ENCODE measurements around the gene NRXN2.

Gene NRXN2

DNA sequence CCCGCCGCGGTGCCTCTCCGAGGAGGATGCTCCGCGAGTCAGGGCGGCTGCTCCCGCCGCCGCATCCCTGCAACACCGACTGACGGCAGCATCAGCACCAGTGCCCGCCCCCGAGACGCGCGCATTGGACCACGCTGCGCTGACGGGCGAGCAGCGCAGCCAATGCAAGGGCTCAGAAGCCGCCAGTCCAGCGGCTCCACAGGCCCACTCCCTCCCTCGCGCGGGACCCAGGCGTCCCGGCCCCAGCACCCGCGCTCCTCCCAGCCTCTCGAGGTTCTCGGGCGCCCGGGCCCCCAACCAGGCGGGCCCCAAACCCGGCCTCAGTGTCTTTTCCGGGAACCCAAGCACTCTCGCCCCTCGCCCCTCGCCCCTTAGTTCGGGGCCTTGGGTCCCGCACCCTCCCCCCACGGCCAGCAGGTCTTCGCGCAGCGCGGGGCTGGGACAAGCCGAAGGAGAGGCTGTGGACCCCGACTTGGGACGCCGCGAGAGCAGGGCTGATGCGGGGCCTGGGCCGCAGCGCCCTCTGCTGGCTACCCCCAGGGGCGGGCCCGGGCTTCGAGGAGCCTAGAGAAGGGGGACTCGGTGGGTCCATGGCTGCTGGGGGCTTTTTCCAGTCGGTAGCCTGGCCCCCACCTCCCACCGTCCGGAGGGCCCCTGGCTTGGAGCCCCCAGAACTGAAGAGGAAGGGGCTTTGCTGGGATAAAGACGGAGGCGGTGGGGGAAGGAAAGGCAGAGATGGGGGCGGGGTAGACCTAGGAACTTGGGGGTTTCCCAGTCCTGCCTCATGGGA lies at the start of gene NRXN2:
NRXN2 (minus strand) TSS at position 81 of the 790 bp plus-strand sequence. CDS start 9,498 bp downstream, outside the sequence.
- Histone ChIP-seq H2AFZ (ENCODE audit: low read depth) (peak within 1 kb of the TSS; percentile 100), H3K4me1 (ENCODE audit: low read depth, poor library complexity, severe bottlenecking) (peaks cover 8% of the 10 kb centered on the region), H3K4me2 (peak within 1 kb of the TSS; percentile 100), H3K4me3 (IDR thresholded peaks at IDR 0.05; ENCODE audit: insufficient read depth, low read depth, low read length) (no peak within 1 kb of the TSS), H3K79me2 (ENCODE audit: insufficient read depth, low read depth) (no peaks in the 10 kb centered on the region), H3K27me3 (ENCODE audit: insufficient read depth, low read depth) (peaks cover 73% of the 10 kb centered on the region), H3K36me3 (ENCODE audit: insufficient read depth) (no peaks in the 10 kb centered on the region), H3K27ac (peak within 1 kb of the TSS; percentile 35; the same call in 1 of the 2 replicates), H3K9ac (peak within 1 kb of the TSS; percentile 57; the same call in 1 of the 2 replicates), H4K20me1 (ENCODE audit: insufficient read depth) (no peaks in the 10 kb centered on the region)
- TF ChIP-seq, protein P1, sequence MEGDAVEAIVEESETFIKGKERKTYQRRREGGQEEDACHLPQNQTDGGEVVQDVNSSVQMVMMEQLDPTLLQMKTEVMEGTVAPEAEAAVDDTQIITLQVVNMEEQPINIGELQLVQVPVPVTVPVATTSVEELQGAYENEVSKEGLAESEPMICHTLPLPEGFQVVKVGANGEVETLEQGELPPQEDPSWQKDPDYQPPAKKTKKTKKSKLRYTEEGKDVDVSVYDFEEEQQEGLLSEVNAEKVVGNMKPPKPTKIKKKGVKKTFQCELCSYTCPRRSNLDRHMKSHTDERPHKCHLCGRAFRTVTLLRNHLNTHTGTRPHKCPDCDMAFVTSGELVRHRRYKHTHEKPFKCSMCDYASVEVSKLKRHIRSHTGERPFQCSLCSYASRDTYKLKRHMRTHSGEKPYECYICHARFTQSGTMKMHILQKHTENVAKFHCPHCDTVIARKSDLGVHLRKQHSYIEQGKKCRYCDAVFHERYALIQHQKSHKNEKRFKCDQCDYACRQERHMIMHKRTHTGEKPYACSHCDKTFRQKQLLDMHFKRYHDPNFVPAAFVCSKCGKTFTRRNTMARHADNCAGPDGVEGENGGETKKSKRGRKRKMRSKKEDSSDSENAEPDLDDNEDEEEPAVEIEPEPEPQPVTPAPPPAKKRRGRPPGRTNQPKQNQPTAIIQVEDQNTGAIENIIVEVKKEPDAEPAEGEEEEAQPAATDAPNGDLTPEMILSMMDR (conservative IDR thresholded peaks at IDR 0.05; ENCODE audit: low read depth, low read length), result peak; percentile 92

DNA sequence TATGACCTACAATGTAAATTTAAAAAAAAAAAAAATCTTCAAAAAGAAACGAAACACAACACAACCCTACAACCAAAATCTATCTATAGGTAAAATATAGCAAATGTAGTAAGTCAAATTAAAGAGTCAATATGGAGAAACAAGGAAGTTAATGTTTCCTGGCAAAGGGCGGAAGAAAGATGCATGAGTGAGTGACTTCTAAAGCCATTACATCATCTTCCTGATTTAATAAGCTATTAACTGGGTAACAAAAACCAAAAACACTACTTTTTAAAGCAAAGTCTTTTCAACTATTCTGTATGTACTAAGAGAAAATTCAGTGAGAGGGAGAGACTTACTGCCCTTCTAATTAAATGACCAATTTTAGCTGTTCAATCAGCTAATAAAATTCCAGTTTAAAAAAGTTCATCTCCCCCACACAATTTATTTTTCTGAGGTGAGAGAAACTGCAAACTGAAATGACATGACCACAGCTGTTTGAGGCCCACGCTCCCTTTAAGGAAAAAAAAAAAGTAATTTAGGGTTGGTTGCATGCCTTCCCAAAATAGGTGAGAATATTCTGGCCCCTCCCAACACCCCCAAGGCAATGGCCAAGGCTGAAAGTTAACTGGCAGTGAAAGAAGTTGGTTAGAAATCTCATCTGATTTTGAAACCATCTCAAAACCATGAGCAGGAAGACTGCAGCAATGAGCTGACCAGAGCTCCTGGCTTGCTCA lies 49.5 kb upstream of the NRXN2 start:
- peaks cover 66% of the 10 kb centered on the region; the same call in 1 of the 2 replicates for H3K36me3 ChIP-seq (ENCODE audit: insufficient read depth)
- no peak overlapping the region for H3K4me3 ChIP-seq (IDR thresholded peaks at IDR 0.05; ENCODE audit: insufficient read depth, low read depth, low read length)
- H3K9ac ChIP-seq, result no peak overlapping the region
- H2AFZ ChIP-seq (ENCODE audit: low read depth), result no peak overlapping the region
- TF ChIP-seq, protein P1 (conservative IDR thresholded peaks at IDR 0.05; ENCODE audit: low read depth, low read length), result no peak
- no peaks in the 10 kb centered on the region; the same call in 1 of the 2 replicates for H3K27me3 ChIP-seq (ENCODE audit: insufficient read depth, low read depth)
- H3K79me2 ChIP-seq (ENCODE audit: insufficient read depth, low read depth), result peaks cover 89% of the 10 kb centered on the region
- H3K4me2 ChIP-seq, result peak overlapping the region; percentile 55; the same call in 1 of the 2 replicates
- H3K27ac ChIP-seq, result no peak overlapping the region
- peaks cover 63% of the 10 kb centered on the region for H3K4me1 ChIP-seq (ENCODE audit: low read depth, poor library complexity, severe bottlenecking)
- peaks cover 65% of the 10 kb centered on the region for H4K20me1 ChIP-seq (ENCODE audit: insufficient read depth)

DNA sequence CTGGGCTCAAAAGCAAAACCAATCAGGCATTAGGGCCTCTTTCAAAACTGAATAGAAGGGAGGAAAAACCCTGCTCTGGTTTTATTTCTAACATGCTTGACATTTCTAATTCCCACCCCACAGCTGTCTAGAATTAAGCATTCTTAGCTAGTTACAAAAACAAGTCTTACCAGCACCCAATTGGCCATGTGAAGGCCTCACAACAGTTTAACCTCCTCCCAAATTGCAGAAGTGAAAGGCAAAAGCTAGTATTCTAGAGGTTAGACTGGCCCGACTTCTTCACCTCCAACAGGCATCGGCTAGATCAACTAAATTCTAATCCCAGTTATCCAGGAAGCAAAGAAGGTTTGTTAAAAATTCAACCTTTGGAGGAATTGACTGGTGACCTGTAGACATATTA lies 48.9 kb upstream of the NRXN2 start:
- H3K36me3 ChIP-seq (ENCODE audit: insufficient read depth), result peaks cover 66% of the 10 kb centered on the region; the same call in 1 of the 2 replicates
- peaks cover 83% of the 10 kb centered on the region for H3K79me2 ChIP-seq (ENCODE audit: insufficient read depth, low read depth)
- no peak overlapping the region for H3K27ac ChIP-seq
- H3K27me3 ChIP-seq (ENCODE audit: insufficient read depth, low read depth), result no peaks in the 10 kb centered on the region; the same call in 1 of the 2 replicates
- H4K20me1 ChIP-seq (ENCODE audit: insufficient read depth), result peaks cover 60% of the 10 kb centered on the region
- no peak overlapping the region for H2AFZ ChIP-seq (ENCODE audit: low read depth)
- H3K9ac ChIP-seq, result no peak overlapping the region
- H3K4me1 ChIP-seq (ENCODE audit: low read depth, poor library complexity, severe bottlenecking), result peaks cover 61% of the 10 kb centered on the region
- no peak overlapping the region for H3K4me3 ChIP-seq (IDR thresholded peaks at IDR 0.05; ENCODE audit: insufficient read depth, low read depth, low read length)
- TF ChIP-seq, protein P1 (conservative IDR thresholded peaks at IDR 0.05; ENCODE audit: low read depth, low read length), result no peak
- H3K4me2 ChIP-seq, result no peak overlapping the region; the same call in 1 of the 2 replicates

DNA sequence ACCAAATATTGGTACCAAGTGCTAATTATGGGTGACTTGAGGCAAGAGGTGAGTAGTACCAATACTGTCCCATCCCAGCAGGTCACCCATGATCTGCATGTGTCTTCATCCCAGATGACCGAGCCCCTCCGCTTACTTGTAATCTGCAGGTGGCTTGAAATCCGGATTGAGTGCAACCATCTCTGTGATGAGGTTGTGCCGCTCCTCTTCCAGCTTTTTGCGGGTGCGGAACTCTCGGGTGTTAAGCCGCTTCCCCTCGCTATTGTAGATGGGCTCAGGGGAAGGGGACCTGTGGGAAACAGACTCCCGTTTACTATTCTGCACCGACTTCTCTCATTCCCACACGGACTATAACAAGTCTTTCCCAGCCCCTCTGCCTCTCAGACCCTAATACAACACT lies 47.1 kb upstream of the NRXN2 start:
- Histone ChIP-seq H3K4me2 (no peak overlapping the region), H3K4me3 (IDR thresholded peaks at IDR 0.05; ENCODE audit: insufficient read depth, low read depth, low read length) (no peak overlapping the region), H4K20me1 (ENCODE audit: insufficient read depth) (peaks cover 47% of the 10 kb centered on the region), H3K27ac (no peak overlapping the region), H3K79me2 (ENCODE audit: insufficient read depth, low read depth) (peaks cover 65% of the 10 kb centered on the region), H2AFZ (ENCODE audit: low read depth) (no peak overlapping the region), H3K36me3 (ENCODE audit: insufficient read depth) (peaks cover 54% of the 10 kb centered on the region; the same call in 1 of the 2 replicates), H3K27me3 (ENCODE audit: insufficient read depth, low read depth) (no peaks in the 10 kb centered on the region), H3K4me1 (ENCODE audit: low read depth, poor library complexity, severe bottlenecking) (peaks cover 49% of the 10 kb centered on the region), H3K9ac (no peak overlapping the region)
- TF ChIP-seq, protein P1 (conservative IDR thresholded peaks at IDR 0.05; ENCODE audit: low read depth, low read length), result no peak

Measured in KMS-11 (cell line).